Measurements from ENCODE around the gene CWC27. TPM values are rescaled to one million over a fixed set of nuclear protein-coding genes. Genes with fewer than 3 reads are reported as not detected.

CWC27 gene
- total RNA-seq, 6 experiments from 2014 or later, result 19.6 to 29.9 (median 25.4) TPM

DNA sequence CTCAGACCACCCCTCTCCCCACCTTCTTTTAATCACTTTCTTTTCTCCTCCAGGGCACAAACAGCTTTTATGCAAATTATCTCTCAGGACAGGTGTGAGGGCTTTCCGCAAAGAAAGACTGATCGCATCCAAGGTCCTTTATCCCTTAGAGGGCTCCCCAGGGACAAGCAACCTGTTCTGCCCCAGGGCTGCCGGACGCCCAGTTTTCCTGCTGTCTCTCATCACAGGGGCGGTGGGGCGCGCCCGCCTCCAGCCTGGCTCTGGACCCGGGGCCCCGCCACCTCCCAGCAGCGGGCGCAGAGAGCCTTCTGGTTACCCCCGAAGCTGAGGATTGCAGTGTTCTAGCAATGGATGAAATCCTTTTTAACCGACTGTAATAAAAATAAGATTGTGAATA is 266.1 kb downstream of the CWC27 start:
- Mint-ChIP-seq H3K4me3 (peak overlapping the region; percentile 76; the same call in 1 of the 2 replicates), H3K36me3 (ENCODE audit: low read depth) (peaks cover 17% of the 10 kb centered on the region), H3K4me1 (ENCODE audit: low read depth) (peaks cover 93% of the 10 kb centered on the region), H3K27ac (peak overlapping the region; percentile 92), H3K9me3 (peaks cover 4% of the 10 kb centered on the region; the same call in 1 of the 2 replicates), H3K27me3 (ENCODE audit: insufficient read depth) (no peaks in the 10 kb centered on the region; the same call in none of the 2 replicates)
- TF ChIP-seq, protein P1, sequence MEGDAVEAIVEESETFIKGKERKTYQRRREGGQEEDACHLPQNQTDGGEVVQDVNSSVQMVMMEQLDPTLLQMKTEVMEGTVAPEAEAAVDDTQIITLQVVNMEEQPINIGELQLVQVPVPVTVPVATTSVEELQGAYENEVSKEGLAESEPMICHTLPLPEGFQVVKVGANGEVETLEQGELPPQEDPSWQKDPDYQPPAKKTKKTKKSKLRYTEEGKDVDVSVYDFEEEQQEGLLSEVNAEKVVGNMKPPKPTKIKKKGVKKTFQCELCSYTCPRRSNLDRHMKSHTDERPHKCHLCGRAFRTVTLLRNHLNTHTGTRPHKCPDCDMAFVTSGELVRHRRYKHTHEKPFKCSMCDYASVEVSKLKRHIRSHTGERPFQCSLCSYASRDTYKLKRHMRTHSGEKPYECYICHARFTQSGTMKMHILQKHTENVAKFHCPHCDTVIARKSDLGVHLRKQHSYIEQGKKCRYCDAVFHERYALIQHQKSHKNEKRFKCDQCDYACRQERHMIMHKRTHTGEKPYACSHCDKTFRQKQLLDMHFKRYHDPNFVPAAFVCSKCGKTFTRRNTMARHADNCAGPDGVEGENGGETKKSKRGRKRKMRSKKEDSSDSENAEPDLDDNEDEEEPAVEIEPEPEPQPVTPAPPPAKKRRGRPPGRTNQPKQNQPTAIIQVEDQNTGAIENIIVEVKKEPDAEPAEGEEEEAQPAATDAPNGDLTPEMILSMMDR (IDR thresholded peaks at IDR 0.05), result no peak
- no peak for DNase-seq

GRCh38 chr5:65035211-65036206 is 266.8 kb downstream of the CWC27 start:
- peaks cover under 1% of the 10 kb centered on the region; the same call in 1 of the 2 replicates for H3K9me3 Mint-ChIP-seq
- H3K36me3 Mint-ChIP-seq (ENCODE audit: low read depth), result peaks cover 10% of the 10 kb centered on the region
- H3K27me3 Mint-ChIP-seq (ENCODE audit: insufficient read depth), result no peaks in the 10 kb centered on the region; the same call in none of the 2 replicates
- peaks cover 91% of the 10 kb centered on the region for H3K4me1 Mint-ChIP-seq (ENCODE audit: low read depth)
- peak overlapping the region; percentile 76 for H3K4me3 Mint-ChIP-seq
- H3K27ac Mint-ChIP-seq, result peak overlapping the region; percentile 92
- TF ChIP-seq, protein P1 (IDR thresholded peaks at IDR 0.05), result no peak; the same call in none of the 2 replicates
- DNase-seq, result peak; percentile 91

DNA sequence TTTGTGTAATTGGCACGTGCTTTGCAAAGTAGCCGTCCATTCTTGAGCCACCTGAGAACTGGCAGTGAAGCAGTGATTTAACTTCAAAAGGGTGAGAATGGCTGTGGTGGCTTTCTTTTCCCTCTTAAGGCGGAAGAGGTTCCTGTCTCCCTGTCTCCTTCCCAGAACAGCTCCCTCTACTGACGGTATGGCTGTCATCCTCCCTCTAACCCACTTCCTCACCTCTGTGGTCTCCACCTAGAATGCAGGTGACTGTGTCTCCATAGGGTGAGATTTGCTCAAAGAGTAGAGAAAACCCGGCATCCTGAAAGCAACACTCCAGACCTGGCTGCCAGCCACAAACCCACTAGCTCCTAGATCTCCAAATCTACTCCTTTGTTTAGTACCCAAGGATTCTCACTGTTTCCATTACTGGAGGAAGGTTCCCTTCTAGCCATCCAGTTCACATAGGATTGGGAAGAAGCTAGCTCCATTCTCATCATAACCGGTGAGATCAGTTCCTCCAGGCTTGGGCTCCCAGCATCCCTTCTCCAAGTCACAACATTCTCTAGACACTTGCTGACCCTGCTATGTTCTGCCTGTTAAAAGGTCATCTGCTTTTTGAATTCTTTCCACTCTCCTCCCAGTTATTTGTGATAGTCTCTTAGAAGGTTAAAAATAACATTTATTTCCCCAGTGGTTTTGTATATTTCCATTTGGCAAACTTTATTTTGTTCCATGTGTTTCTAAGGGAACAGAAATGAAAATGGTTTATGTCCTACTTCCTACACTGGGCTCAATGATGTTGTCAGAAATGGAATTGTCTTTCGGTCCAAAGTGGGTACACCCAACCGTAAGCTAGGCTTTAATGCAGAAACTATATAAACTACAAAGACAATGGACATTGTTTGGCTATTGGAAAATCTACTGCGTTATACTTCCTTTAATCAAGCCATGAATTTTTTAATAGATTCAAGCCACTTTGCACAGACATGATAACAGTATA is 269.4 kb downstream of the CWC27 start:
- Mint-ChIP-seq H3K27me3 (ENCODE audit: insufficient read depth) (no peaks in the 10 kb centered on the region; the same call in none of the 2 replicates), H3K27ac (peak overlapping the region; percentile 92), H3K36me3 (ENCODE audit: low read depth) (no peaks in the 10 kb centered on the region; the same call in 1 of the 2 replicates), H3K4me3 (no peak overlapping the region), H3K4me1 (ENCODE audit: low read depth) (peaks cover 93% of the 10 kb centered on the region), H3K9me3 (no peaks in the 10 kb centered on the region)
- no peak for DNase-seq
- TF ChIP-seq, protein P1 (IDR thresholded peaks at IDR 0.05), result peak; percentile 70

DNA sequence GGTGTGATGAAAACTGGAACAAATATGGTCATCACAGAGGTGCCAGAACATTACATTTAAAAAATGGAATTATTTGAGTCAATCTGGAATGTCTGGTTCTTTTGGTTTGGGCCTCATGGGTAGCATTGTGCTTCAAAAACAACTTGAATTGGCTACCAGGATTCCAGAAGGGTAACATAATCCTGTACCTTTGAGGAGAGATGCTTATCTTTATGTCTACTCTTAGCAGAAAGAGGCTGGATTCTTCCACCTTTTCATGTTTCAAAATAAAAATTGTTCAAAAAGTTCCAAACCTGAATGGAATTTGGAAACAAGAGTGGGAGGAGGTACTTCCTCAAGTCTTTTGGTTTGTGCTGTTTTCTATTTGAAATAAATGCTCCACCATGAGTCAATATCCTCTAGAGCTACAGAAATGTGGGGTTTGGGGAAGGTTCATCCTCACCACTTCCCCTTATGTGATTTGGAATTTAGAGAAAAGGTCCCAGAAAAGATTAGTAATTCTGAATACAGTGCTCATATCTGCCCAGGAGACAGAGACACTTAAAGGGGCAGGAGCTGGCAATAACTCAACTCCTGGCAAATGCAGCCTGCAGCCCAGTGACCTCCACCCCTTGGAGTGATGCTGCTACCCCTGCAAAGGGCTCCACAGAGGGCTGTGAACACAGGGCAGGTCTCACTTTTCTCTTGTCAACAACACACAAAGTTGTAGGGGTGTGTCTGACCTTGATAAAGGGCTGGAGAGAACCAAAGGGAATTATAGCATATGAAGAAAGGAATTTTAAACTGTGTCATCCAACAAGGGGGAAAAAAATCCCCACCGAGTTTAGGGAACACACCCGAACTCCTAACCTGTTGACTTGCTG is 272.8 kb downstream of the CWC27 start:
- DNase-seq, result peak; percentile 24
- H3K27me3 Mint-ChIP-seq (ENCODE audit: insufficient read depth), result no peaks in the 10 kb centered on the region
- TF ChIP-seq, protein P1 (IDR thresholded peaks at IDR 0.05), result no peak
- peak overlapping the region; percentile 72 for H3K27ac Mint-ChIP-seq
- H3K4me1 Mint-ChIP-seq (ENCODE audit: low read depth), result peaks cover 62% of the 10 kb centered on the region
- H3K4me3 Mint-ChIP-seq, result peak overlapping the region; percentile 3
- no peaks in the 10 kb centered on the region for H3K9me3 Mint-ChIP-seq
- H3K36me3 Mint-ChIP-seq (ENCODE audit: low read depth), result no peaks in the 10 kb centered on the region; the same call in 1 of the 2 replicates
